ENCODE results near the gene CLASP1.

- TF ChIP-seq, protein P1, sequence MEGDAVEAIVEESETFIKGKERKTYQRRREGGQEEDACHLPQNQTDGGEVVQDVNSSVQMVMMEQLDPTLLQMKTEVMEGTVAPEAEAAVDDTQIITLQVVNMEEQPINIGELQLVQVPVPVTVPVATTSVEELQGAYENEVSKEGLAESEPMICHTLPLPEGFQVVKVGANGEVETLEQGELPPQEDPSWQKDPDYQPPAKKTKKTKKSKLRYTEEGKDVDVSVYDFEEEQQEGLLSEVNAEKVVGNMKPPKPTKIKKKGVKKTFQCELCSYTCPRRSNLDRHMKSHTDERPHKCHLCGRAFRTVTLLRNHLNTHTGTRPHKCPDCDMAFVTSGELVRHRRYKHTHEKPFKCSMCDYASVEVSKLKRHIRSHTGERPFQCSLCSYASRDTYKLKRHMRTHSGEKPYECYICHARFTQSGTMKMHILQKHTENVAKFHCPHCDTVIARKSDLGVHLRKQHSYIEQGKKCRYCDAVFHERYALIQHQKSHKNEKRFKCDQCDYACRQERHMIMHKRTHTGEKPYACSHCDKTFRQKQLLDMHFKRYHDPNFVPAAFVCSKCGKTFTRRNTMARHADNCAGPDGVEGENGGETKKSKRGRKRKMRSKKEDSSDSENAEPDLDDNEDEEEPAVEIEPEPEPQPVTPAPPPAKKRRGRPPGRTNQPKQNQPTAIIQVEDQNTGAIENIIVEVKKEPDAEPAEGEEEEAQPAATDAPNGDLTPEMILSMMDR (conservative IDR thresholded peaks at IDR 0.05): no peak
- TF ChIP-seq ZFX (IDR thresholded peaks at IDR 0.05): no peak
Measured at GRCh38 chr2:121340926-121341325, 308.3 kb downstream of the CLASP1 start.
